ENCODE results near the gene TFAP2E.

Gene TFAP2E

GRCh38 chr1:35560256-35561225 lies 12.6 kb upstream of the TFAP2E start:
- CTCF ChIA-PET: interaction anchor here (0.9 to 3.3 kb wide), 4 partner anchors 8 to 109 kb away, joined by 3 to 27 read pairs (median 5); partner anchors contain the start of gene TFAP2E
- POLR2A ChIA-PET: interaction anchor here (1.0 kb wide), 1 partner anchor 196 kb away, joined by 3 read pairs; no protein-coding TSS in a partner anchor
- no peak for TF ChIP-seq CTCF (IDR thresholded peaks at IDR 0.05; ENCODE audit: control extremely low read depth, extremely low read depth, low read depth, missing control alignments)

GRCh38 chr1:35561297-35561971 lies 11.7 kb upstream of the TFAP2E start:
- ChIA-PET POLR2A (interaction anchor here (1.0 kb wide), 1 partner anchor 197 kb away, joined by 3 read pairs; no protein-coding TSS in a partner anchor), CTCF (interaction anchor here (0.8 to 3.3 kb wide), 6 partner anchors 55 to 360 kb away, joined by 3 to 27 read pairs (median 4); no protein-coding TSS in a partner anchor)
- no peak for TF ChIP-seq CTCF (IDR thresholded peaks at IDR 0.05; ENCODE audit: control extremely low read depth, extremely low read depth, low read depth, missing control alignments)
- no peak for DNase-seq (ENCODE audit: extremely low spot score)

More at GRCh38 chr1:35560256-35561225, 12.6 kb upstream of the TFAP2E start:
- no peak for DNase-seq (ENCODE audit: extremely low spot score)

- POLR2A ChIA-PET: no interaction called here
- CTCF ChIA-PET: interaction anchor here (0.8 to 3.3 kb wide), 6 partner anchors 55 to 360 kb away, joined by 3 to 27 read pairs (median 4); no protein-coding TSS in a partner anchor
Observed at GRCh38 chr1:35561972-35562680, 11.0 kb upstream of the TFAP2E start.

GRCh38 chr1:35563166-35563565 lies 9.9 kb upstream of the TFAP2E start:
- TF ChIP-seq CTCF (IDR thresholded peaks at IDR 0.05; ENCODE audit: control extremely low read depth, extremely low read depth, low read depth, missing control alignments): no peak
- no peak for DNase-seq (ENCODE audit: extremely low spot score)
- POLR2A ChIA-PET: no interaction called here
- CTCF ChIA-PET: interaction anchor here (1.5 to 3.3 kb wide), 3 partner anchors 112 to 164 kb away, joined by 5 to 27 read pairs (median 7); no protein-coding TSS in a partner anchor

More at GRCh38 chr1:35561972-35562680, 11.0 kb upstream of the TFAP2E start:
- no peak for TF ChIP-seq CTCF (IDR thresholded peaks at IDR 0.05; ENCODE audit: control extremely low read depth, extremely low read depth, low read depth, missing control alignments)
- no peak for DNase-seq (ENCODE audit: extremely low spot score)

- DNase-seq (ENCODE audit: extremely low spot score): peak; percentile 86
- CTCF ChIA-PET: interaction anchor here (0.6 to 5.9 kb wide), 42 partner anchors 8 to 778 kb away, joined by 3 to 184 read pairs (median 4); partner anchors contain the start of genes C1orf216, CLSPN and TFAP2E
- peak; percentile 83 for TF ChIP-seq CTCF (IDR thresholded peaks at IDR 0.05; ENCODE audit: control extremely low read depth, extremely low read depth, low read depth, missing control alignments)
- POLR2A ChIA-PET: no interaction called here
Observed at GRCh38 chr1:35564037-35564883, 8.9 kb upstream of the TFAP2E start.

Data from GM10248 (cell line).